ENCODE measurements around the gene WBP1.

- TF ChIP-seq CTCF (IDR thresholded peaks at IDR 0.05 in 4 of 5, conservative IDR thresholded peaks at IDR 0.05 in 1 of 5): no peak
- no peak for TF ChIP-seq POLR2A (IDR thresholded peaks at IDR 0.05)
These were observed 32.7 kb upstream of the WBP1 start for GRCh38 chr2:74425523-74425922.

All from gastrocnemius medialis (tissue), 4 donors.